GM21737 (cell line): Measurements from ENCODE around the gene AKR1D1.

Experiments used
- ATAC-seq: cut with Tn5 transposase; IDR thresholded peaks from one replicate; pipeline ENCODE4 v1.9.1; 2021; ENCODE audit warnings: mild to moderate bottlenecking, moderate library complexity; ENCODE audit not compliant: unreplicated experiment

The AKR1D1 gene

DNA sequence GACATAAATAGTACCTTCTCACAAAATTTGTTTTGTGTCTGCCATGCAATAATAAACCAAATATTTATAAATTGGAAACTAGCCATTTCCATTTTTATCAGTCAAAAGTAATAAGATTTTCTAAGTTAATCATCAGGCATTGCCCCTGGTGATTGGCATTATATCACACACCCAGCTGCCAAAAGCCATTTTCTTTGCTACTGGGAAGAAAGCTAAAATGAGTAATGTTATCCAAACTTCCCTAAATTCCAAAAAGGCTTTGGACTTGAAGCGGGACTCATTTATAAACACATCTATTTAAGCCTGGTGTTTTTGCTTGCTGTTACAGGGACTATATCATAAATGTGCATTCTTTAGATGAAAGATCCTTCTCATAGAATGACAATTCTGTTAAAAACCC, 86.0 kb downstream of the AKR1D1 start:
- no peak for ATAC-seq

DNA sequence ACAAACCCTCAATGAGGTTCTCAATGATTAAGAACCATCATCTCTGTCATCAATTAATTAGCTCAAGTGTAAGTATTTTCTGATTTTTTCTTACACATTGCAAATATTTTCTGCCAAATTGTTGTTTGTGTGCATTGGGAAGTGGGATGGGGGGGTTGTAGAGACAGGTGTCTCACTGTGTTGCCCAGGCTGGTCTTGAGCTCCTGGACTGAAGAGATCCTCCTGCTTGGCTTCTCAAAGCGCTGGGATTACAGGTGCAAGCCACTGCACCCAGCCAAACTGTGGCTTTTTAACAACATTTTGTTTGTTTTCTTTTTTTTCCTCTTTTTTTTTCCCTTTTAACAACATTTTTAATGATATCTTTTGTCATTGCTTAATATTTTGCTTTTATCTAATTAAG, 87.5 kb downstream of the AKR1D1 start:
- ATAC-seq = no peak

DNA sequence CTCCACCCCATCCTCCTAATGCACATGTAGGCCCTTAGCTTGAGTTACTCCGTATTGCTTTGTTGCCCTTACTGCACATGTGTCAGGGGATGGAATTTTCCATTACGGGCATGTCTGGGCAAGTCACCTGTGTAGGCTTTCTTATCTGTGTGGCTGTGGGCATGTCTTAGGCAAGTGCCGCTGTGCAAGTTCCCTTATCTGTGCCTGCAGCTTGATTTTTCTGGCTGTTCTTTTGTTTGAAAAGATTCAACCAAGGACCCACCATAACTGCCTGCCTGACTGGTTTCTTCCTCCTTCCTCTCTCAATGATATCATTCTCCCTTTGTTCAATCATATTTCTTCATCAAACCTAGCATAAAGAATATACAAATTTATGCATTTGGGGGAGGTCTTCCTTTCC, 88.5 kb downstream of the AKR1D1 start:
- no peak for ATAC-seq

DNA sequence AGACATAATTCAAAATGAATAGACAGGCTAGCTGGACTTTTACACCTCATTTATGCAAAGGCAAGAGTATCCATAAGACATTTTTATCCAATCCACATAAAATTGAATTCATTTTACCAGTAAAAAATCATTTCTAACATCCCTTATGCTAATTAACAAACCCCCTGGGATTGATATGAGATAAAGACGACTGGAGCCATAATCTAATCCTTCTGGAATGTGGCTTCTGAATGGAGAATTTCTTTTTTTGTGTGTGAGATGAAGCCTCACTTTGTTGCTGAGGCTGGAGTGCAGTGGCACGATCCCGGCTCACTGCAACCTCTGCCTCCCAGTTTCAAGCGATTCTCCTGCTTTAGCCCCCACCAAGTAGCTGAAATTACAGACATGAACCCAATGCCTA, 90.4 kb downstream of the AKR1D1 start:
- no peak for ATAC-seq

DNA sequence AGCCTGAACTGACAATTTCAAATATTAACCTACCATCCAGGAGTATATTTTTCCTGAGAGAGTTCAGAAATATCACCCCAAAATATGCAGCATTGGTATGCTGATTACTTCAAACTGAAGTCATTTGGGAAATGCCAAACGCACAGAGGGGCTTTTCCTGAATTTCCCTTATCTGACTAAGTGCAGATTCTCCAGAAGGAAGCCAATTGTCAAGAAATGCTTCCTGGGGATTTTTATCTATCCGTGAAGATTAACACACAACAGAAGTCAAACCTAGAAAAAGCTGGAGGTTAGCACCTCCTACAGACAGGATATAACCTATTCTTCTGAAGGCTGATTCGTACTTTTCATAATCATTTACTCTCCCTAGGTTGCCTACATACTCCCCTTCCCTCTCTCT, 91.0 kb downstream of the AKR1D1 start:
- no peak for ATAC-seq

DNA sequence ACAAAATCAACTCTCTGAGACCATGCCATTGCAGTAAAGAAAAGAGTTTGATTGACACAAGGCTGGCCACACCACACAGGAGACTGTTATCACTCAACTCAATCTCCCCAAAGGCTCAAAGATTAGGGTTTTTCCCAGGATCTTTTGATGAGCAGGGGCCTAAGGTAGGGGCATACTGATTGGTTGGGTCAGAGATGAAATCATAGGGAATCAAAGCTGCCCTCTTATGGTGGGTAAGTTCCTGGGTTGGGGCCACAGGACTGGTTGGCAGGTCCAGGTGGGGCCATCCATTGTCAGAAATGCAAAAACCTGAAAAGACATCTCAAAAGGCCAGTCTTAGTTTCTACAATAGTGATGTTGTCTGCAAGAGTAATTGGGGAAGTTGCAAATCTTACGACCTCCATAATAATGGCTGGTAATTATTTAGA, 91.6 kb downstream of the AKR1D1 start:
- no peak for ATAC-seq
